Thyroid gland (tissue), 4 donors: ENCODE data around the gene P2RY13.

ENCODE experiments used
- POLR2A ChIP-seq, 2 donors: fragments of 450-650 bp; IDR thresholded peaks; one replicate each; pipeline ENCODE4 v1.6.1; 2017; ENCODE audit warnings: antibody characterized with exemption in 2 of 2, mild to moderate bottlenecking in 2 of 2, moderate library complexity in 1 of 2
- TF ChIP-seq, protein P1 (sequence below), 6 experiments: fragments of 200-600 bp in 3 of 6; fragments of 450-650 bp in 3 of 6; sonication (generic) in 3 of 6; IDR thresholded peaks; one replicate each; pipeline ENCODE4 v1.5.1; 2016 to 2019; ENCODE audit warnings: antibody characterized with exemption in 6 of 6, mild to moderate bottlenecking in 2 of 6, inconsistent platforms in 1 of 6, moderate library complexity in 1 of 6

DNA sequence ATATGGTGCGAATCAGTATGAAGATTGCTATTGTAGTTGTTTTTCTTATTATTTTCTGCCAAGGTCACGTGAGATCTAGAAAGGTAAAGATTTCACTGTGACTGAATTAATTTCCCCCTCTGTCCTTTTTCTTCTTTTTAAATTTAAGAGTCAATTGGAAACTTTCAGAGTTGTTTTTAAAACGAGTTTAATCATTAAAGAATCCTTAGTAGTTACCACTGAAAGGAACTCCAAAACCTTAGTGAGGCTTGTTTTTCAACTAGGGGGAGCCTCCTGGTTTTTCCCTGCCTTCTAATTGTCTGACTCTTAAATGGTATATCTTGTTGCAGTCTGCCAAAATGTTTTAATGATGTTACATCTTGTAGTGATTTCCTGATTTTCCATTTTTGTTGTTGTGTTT lies 37.6 kb upstream of the P2RY13 start:
- TF ChIP-seq, protein P1, sequence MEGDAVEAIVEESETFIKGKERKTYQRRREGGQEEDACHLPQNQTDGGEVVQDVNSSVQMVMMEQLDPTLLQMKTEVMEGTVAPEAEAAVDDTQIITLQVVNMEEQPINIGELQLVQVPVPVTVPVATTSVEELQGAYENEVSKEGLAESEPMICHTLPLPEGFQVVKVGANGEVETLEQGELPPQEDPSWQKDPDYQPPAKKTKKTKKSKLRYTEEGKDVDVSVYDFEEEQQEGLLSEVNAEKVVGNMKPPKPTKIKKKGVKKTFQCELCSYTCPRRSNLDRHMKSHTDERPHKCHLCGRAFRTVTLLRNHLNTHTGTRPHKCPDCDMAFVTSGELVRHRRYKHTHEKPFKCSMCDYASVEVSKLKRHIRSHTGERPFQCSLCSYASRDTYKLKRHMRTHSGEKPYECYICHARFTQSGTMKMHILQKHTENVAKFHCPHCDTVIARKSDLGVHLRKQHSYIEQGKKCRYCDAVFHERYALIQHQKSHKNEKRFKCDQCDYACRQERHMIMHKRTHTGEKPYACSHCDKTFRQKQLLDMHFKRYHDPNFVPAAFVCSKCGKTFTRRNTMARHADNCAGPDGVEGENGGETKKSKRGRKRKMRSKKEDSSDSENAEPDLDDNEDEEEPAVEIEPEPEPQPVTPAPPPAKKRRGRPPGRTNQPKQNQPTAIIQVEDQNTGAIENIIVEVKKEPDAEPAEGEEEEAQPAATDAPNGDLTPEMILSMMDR (IDR thresholded peaks at IDR 0.05), result no peak
- TF ChIP-seq POLR2A (IDR thresholded peaks at IDR 0.05), result no peak
